Breast epithelium (tissue), 3 donors: Measurements from ENCODE around the gene CNST.

Experiments used
- POLR2A ChIP-seq: fragments of 450-650 bp; IDR thresholded peaks from one replicate; pipeline ENCODE4 v1.6.1; 2016; ENCODE audit warnings: antibody characterized with exemption, mild to moderate bottlenecking, moderate library complexity
- POLR2AphosphoS5 ChIP-seq, 3 donors: sonication (generic); formaldehyde crosslinking; IDR thresholded peaks; one replicate each; pipeline ENCODE4 v1.6.1; 2017; ENCODE audit warnings: antibody characterized with exemption in 3 of 3
- TF ChIP-seq, protein P1 (sequence below), 3 donors: fragments of 450-650 bp; IDR thresholded peaks; one replicate each; pipeline ENCODE4 v1.5.1; 2016 to 2017; ENCODE audit warnings: antibody characterized with exemption in 3 of 3, mild to moderate bottlenecking in 3 of 3, moderate library complexity in 3 of 3

DNA sequence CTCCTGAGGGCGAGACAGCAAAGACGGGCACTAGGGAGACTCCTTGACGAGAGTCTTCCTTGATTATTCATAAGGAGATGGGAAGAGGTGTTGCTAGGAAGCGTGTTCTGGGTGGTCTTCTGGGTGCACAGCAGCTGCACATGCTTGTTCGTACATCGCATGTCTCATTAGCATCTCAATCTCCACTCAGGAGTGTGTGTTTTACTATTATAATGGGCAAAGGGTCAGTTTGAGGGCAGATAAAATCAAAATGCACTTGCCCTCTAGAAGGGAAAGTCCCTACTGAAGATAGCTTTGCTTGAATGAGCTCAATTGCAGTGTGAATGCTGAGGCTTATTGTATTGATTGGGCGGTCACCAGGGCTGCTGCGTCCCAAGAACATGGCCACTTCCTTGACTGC, 107.8 kb downstream of the CNST start:
- TF ChIP-seq, protein P1, sequence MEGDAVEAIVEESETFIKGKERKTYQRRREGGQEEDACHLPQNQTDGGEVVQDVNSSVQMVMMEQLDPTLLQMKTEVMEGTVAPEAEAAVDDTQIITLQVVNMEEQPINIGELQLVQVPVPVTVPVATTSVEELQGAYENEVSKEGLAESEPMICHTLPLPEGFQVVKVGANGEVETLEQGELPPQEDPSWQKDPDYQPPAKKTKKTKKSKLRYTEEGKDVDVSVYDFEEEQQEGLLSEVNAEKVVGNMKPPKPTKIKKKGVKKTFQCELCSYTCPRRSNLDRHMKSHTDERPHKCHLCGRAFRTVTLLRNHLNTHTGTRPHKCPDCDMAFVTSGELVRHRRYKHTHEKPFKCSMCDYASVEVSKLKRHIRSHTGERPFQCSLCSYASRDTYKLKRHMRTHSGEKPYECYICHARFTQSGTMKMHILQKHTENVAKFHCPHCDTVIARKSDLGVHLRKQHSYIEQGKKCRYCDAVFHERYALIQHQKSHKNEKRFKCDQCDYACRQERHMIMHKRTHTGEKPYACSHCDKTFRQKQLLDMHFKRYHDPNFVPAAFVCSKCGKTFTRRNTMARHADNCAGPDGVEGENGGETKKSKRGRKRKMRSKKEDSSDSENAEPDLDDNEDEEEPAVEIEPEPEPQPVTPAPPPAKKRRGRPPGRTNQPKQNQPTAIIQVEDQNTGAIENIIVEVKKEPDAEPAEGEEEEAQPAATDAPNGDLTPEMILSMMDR (IDR thresholded peaks at IDR 0.05) = no peak
- TF ChIP-seq POLR2AphosphoS5 (IDR thresholded peaks at IDR 0.05) (no peak), POLR2A (no peak)
